Gastrocnemius medialis (tissue), 4 donors: ENCODE data around the gene RGS7BP.

Experiments used
- POLR2A ChIP-seq, 2 donors: fragments of 450-650 bp; IDR thresholded peaks; one replicate each; pipeline ENCODE4 v1.6.1; 2017; ENCODE audit warnings: antibody characterized with exemption in 2 of 2, mild to moderate bottlenecking in 2 of 2, moderate library complexity in 2 of 2
- TF ChIP-seq, protein P1 (sequence below), 5 experiments: fragments of 450-650 bp in 3 of 5; fragments of 200-600 bp in 2 of 5; sonication (generic) in 2 of 5; IDR thresholded peaks in 4 of 5; conservative IDR thresholded peaks in 1 of 5; 1 replicate in 4 of 5; 2 replicates in 1 of 5; pipeline ENCODE4 v1.5.1; 2016 to 2019; ENCODE audit warnings: antibody characterized with exemption in 5 of 5, mild to moderate bottlenecking in 3 of 5, moderate library complexity in 3 of 5

DNA sequence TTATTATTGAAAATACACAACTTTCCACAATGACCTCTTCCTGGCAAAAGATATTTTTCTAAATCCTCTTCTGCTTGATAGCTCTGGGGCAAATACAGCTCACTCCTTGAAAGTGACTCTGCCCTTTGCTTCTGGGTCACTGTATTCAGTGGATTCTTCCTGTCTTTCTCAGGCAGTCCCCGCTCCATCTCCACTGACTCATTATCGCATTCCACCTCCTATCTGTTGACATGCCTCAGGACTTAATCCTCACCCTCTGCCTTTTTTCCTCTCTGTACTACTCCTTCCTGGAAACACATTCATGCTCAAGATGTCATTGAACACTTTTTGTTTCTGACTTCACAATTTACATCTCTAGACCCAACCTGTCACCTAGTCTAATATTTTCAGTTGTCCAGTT is 8.4 kb upstream of the RGS7BP start:
- no peak for TF ChIP-seq POLR2A (IDR thresholded peaks at IDR 0.05)
- TF ChIP-seq, protein P1, sequence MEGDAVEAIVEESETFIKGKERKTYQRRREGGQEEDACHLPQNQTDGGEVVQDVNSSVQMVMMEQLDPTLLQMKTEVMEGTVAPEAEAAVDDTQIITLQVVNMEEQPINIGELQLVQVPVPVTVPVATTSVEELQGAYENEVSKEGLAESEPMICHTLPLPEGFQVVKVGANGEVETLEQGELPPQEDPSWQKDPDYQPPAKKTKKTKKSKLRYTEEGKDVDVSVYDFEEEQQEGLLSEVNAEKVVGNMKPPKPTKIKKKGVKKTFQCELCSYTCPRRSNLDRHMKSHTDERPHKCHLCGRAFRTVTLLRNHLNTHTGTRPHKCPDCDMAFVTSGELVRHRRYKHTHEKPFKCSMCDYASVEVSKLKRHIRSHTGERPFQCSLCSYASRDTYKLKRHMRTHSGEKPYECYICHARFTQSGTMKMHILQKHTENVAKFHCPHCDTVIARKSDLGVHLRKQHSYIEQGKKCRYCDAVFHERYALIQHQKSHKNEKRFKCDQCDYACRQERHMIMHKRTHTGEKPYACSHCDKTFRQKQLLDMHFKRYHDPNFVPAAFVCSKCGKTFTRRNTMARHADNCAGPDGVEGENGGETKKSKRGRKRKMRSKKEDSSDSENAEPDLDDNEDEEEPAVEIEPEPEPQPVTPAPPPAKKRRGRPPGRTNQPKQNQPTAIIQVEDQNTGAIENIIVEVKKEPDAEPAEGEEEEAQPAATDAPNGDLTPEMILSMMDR (IDR thresholded peaks at IDR 0.05 in 4 of 5, conservative IDR thresholded peaks at IDR 0.05 in 1 of 5) = no peak
